MCF 10A (cell line): ENCODE data around the gene RASGRP3. TPM values are rescaled to one million over a fixed set of nuclear protein-coding genes. Genes with fewer than 3 reads are reported as not detected.

ENCODE experiments used
- BruUV-seq: library from RNA; stranded (reverse); fragments of 400-500 nt; replicated peaks from 2 replicates; lab custom pipeline; 2021; lab: Mats Ljungman, UMichigan
- CTCF ChIA-PET: fragments of 300-600 bp; sonication (Branson Sonifier 250); formaldehyde crosslinking; extraction: SDS; loops from one replicate; lab custom pipeline; 2021; ENCODE audit warnings: antibody characterized with exemption, inconsistent platforms; lab: Yijun Ruan, JAX
- POLR2A ChIA-PET: fragments of 300-600, 350-650 bp; sonication (Branson Sonifier 250); formaldehyde crosslinking; extraction: SDS; loops from one replicate; lab custom pipeline; 2020; ENCODE audit warnings: antibody characterized with exemption, inconsistent platforms; lab: Yijun Ruan, JAX
- DNase-seq: peaks from one replicate; pipeline ENCODE4 v3.0.0-alpha.2; 2018; ENCODE audit not compliant: unreplicated experiment
- H3K27ac Mint-ChIP-seq: one replicate; pipeline ENCODE4 v1.8.0; 2022; ENCODE audit warnings: mild to moderate bottlenecking, low read depth, mixed read lengths; ENCODE audit not compliant: unreplicated experiment
- H3K27me3 Mint-ChIP-seq: one replicate; pipeline ENCODE4 v1.8.0; 2022; ENCODE audit warnings: mixed read lengths; ENCODE audit not compliant: insufficient read depth, unreplicated experiment
- H3K36me3 Mint-ChIP-seq: one replicate; pipeline ENCODE4 v1.8.0; 2022; ENCODE audit warnings: mild to moderate bottlenecking, moderate library complexity, mixed read lengths; ENCODE audit not compliant: insufficient read depth, unreplicated experiment
- H3K4me1 Mint-ChIP-seq: one replicate; pipeline ENCODE4 v1.8.0; 2022; ENCODE audit warnings: mixed read lengths; ENCODE audit not compliant: insufficient read depth, unreplicated experiment
- H3K4me3 Mint-ChIP-seq: one replicate; pipeline ENCODE4 v1.8.0; 2022; ENCODE audit warnings: mild to moderate bottlenecking, moderate library complexity, mixed read lengths; ENCODE audit not compliant: unreplicated experiment
- H3K9me3 Mint-ChIP-seq: one replicate; pipeline ENCODE4 v1.8.0; 2022; ENCODE audit warnings: mixed read lengths; ENCODE audit not compliant: unreplicated experiment
- intact Hi-C: fragments of 100-400 bp; cut with micrococcal nuclease; formaldehyde crosslinking; loops from 2 replicates; pipeline ENCODE4 v1.14.1; 2022
- total RNA-seq: library from RNA; stranded (reverse); gene quantifications from 2 replicates; pipeline ENCODE4 v1.2.3, GENCODE V29; 2022
- TF ChIP-seq, protein P1 (sequence below): fragments of 200-600 bp; IDR thresholded peaks from one replicate; pipeline ENCODE4 v1.8.0; 2022; ENCODE audit warnings: antibody characterized with exemption, mild to moderate bottlenecking; ENCODE audit not compliant: unreplicated experiment

RASGRP3 gene
- total RNA-seq, 1 experiment from 2014 or later, result 0.26 TPM

GRCh38 chr2:33583194-33583938, 106.9 kb downstream of the RASGRP3 start:
- ChIA-PET CTCF (interaction anchor here (0.5 to 3.0 kb wide), 41 partner anchors 9 to 987 kb away, joined by 3 to 20 read pairs (median 3); partner anchors contain the start of genes FAM98A and RASGRP3), POLR2A (interaction anchor here (0.7 to 3.2 kb wide), 5 partner anchors 12 to 174 kb away, joined by 3 to 12 read pairs (median 3); partner anchors contain the start of genes FAM98A and RASGRP3)
- DNase-seq, result peak; percentile 49
- TF ChIP-seq, protein P1, sequence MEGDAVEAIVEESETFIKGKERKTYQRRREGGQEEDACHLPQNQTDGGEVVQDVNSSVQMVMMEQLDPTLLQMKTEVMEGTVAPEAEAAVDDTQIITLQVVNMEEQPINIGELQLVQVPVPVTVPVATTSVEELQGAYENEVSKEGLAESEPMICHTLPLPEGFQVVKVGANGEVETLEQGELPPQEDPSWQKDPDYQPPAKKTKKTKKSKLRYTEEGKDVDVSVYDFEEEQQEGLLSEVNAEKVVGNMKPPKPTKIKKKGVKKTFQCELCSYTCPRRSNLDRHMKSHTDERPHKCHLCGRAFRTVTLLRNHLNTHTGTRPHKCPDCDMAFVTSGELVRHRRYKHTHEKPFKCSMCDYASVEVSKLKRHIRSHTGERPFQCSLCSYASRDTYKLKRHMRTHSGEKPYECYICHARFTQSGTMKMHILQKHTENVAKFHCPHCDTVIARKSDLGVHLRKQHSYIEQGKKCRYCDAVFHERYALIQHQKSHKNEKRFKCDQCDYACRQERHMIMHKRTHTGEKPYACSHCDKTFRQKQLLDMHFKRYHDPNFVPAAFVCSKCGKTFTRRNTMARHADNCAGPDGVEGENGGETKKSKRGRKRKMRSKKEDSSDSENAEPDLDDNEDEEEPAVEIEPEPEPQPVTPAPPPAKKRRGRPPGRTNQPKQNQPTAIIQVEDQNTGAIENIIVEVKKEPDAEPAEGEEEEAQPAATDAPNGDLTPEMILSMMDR, result peak; percentile 76
- H3K9me3 Mint-ChIP-seq, result no peaks in the 10 kb centered on the region
- intact Hi-C loops, result loop anchor here (1.0 to 5.0 kb wide), 4 partner anchors 107 to 551 kb away; partner anchors contain the start of gene RASGRP3
- H3K36me3 Mint-ChIP-seq, result peaks cover 40% of the 10 kb centered on the region
- BruUV-seq, result no TSS peak
- no peak overlapping the region for H3K4me3 Mint-ChIP-seq
- no peak overlapping the region for H3K27ac Mint-ChIP-seq
- H3K4me1 Mint-ChIP-seq, result no peaks in the 10 kb centered on the region
- H3K27me3 Mint-ChIP-seq, result no peaks in the 10 kb centered on the region

DNA sequence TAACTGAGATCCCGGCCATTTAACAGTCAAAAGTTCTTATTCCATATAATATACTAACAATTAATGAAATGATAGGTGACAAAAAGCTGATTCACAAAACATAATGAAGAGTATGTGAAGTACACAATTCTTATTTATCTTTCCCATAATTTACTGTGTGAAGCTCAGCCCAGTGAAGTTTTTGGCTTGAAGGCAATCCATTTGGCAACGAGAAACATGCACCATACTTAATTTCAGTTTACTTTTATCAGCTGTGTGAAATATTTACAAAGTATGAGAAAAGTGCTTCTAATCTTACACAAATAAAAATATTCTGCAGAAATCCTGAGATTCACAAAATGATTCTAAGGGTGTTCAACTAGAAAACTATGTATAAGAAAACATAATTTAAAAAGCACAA, 110.3 kb downstream of the RASGRP3 start:
- ChIA-PET POLR2A (no interaction called here), CTCF (interaction anchor here (0.5 to 1.4 kb wide), 3 partner anchors 111 to 553 kb away, joined by 3 to 8 read pairs (median 4); no protein-coding TSS in a partner anchor)
- Mint-ChIP-seq H3K36me3 (peaks cover 67% of the 10 kb centered on the region), H3K27ac (no peak overlapping the region), H3K4me1 (peaks cover 6% of the 10 kb centered on the region), H3K4me3 (no peak overlapping the region), H3K27me3 (no peaks in the 10 kb centered on the region), H3K9me3 (no peaks in the 10 kb centered on the region)
- no TSS peak for BruUV-seq
- intact Hi-C loops, result no loop called here
- no peak for DNase-seq
- TF ChIP-seq, protein P1, result no peak

GRCh38 chr2:33588232-33588631, 111.8 kb downstream of the RASGRP3 start:
- CTCF ChIA-PET, result interaction anchor here (1.3 to 1.5 kb wide), 2 partner anchors 112 to 192 kb away, joined by 4 to 6 read pairs; partner anchors contain the start of gene RASGRP3
- H3K27me3 Mint-ChIP-seq, result no peaks in the 10 kb centered on the region
- H3K9me3 Mint-ChIP-seq, result no peaks in the 10 kb centered on the region
- POLR2A ChIA-PET, result interaction anchor here (1.3 kb wide), 1 partner anchor 11 kb away, joined by 9 read pairs; the partner anchor contains the start of gene FAM98A
- no peak overlapping the region for H3K4me3 Mint-ChIP-seq
- H3K36me3 Mint-ChIP-seq, result peaks cover 68% of the 10 kb centered on the region
- no peak overlapping the region for H3K27ac Mint-ChIP-seq
- intact Hi-C loops, result no loop called here
- BruUV-seq, result no TSS peak
- no peak for DNase-seq
- TF ChIP-seq, protein P1, result no peak
- H3K4me1 Mint-ChIP-seq, result peaks cover 6% of the 10 kb centered on the region

GRCh38 chr2:33589444-33589843, 113.0 kb downstream of the RASGRP3 start:
- TF ChIP-seq, protein P1, result no peak
- H3K9me3 Mint-ChIP-seq, result no peaks in the 10 kb centered on the region
- H3K4me3 Mint-ChIP-seq, result no peak overlapping the region
- no peaks in the 10 kb centered on the region for H3K27me3 Mint-ChIP-seq
- peak overlapping the region; percentile 77 for H3K27ac Mint-ChIP-seq
- CTCF ChIA-PET, result interaction anchor here (1.5 kb wide), 1 partner anchor 113 kb away, joined by 6 read pairs; the partner anchor contains the start of gene RASGRP3
- H3K4me1 Mint-ChIP-seq, result peaks cover 6% of the 10 kb centered on the region
- POLR2A ChIA-PET, result interaction anchor here (1.3 kb wide), 1 partner anchor 10 kb away, joined by 9 read pairs; the partner anchor contains the start of gene FAM98A
- BruUV-seq, result no TSS peak
- DNase-seq, result peak; percentile 11
- peaks cover 74% of the 10 kb centered on the region for H3K36me3 Mint-ChIP-seq
- intact Hi-C loops, result no loop called here
